ENCODE data around the gene NOB1. TPM values are rescaled to one million over a fixed set of nuclear protein-coding genes. Genes with fewer than 3 reads are reported as not detected.
A peak's percentile ranks its signal among the peaks of the same experiment; 100 is the strongest.

Gene NOB1
- total and polyA plus RNA-seq, 4 donors, result 23.0 to 43.1 (median 32.7) TPM

DNA sequence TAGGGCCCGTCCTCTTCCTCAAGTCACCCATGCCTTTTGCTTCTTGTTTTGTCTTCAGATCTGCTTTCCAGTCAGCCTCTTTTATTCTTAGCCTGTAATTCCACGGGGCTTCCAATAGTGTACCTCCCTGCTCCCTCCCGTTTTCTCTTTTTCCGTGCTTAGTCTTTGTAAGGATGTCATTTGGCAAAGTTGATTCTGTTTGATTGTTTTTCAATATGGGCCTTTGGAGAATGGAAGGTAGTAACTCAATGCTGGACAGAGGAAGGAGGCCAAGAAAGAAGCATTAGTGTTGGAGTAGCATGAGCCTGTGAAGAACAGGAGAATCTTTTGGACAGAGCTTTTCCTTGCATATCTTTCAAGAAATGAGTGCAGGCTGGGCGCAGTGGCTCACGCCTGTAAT, 13.9 kb upstream of the NOB1 start:
- DNase-seq (no peak), ATAC-seq (ENCODE audit: insufficient read depth, low FRiP score) (no peak)
- 77 to 80% methylated on average over 6 of the region's 6 CpGs for WGBS, 2 donors
- Histone ChIP-seq H3K9me3 (ENCODE audit: control insufficient read depth in 4 of 4, insufficient read depth in 3 of 4, low read length in 3 of 4) (no peaks in the 10 kb centered on the region), H3K4me3 (no peak overlapping the region), H3K4me1 (ENCODE audit: control insufficient read depth in 5 of 5, insufficient read depth in 5 of 5, low read length in 5 of 5) (peaks cover 0 to 8% (median 1%) of the 10 kb centered on the region in 5 donors), H3K9ac (ENCODE audit: insufficient read depth in 1 of 2, low read length in 2 of 2) (no peak overlapping the region), H3K27ac (ENCODE audit: low read depth in 1 of 2, low read length in 1 of 2) (no peak overlapping the region), H3K36me3 (ENCODE audit: control insufficient read depth in 4 of 4, insufficient read depth in 4 of 4, low read length in 4 of 4) (peaks cover 0 to 3% (median 0%) of the 10 kb centered on the region in 4 donors), H3K27me3 (ENCODE audit: control insufficient read depth in 3 of 3, insufficient read depth in 3 of 3, low read length in 2 of 3) (no peaks in the 10 kb centered on the region)
- TF ChIP-seq CTCF (IDR thresholded peaks at IDR 0.05; ENCODE audit: control extremely low read depth, extremely low read depth), result no peak

GRCh38 chr16:69767459-69768229, 12.9 kb upstream of the NOB1 start:
- Histone ChIP-seq H3K36me3 (ENCODE audit: control insufficient read depth in 4 of 4, insufficient read depth in 4 of 4, low read length in 4 of 4) (peaks cover 0 to 3% (median 0%) of the 10 kb centered on the region in 4 donors), H3K27ac (ENCODE audit: low read depth in 1 of 2, low read length in 1 of 2) (no peak overlapping the region), H3K4me1 (ENCODE audit: control insufficient read depth in 5 of 5, insufficient read depth in 5 of 5, low read length in 5 of 5) (peaks cover 0 to 9% (median 6%) of the 10 kb centered on the region in 5 donors), H3K9ac (ENCODE audit: insufficient read depth in 1 of 2, low read length in 2 of 2) (no peak overlapping the region), H3K4me3 (no peak overlapping the region), H3K9me3 (ENCODE audit: control insufficient read depth in 4 of 4, insufficient read depth in 3 of 4, low read length in 3 of 4) (no peaks in the 10 kb centered on the region), H3K27me3 (ENCODE audit: control insufficient read depth in 3 of 3, insufficient read depth in 3 of 3, low read length in 2 of 3) (no peaks in the 10 kb centered on the region)
- ATAC-seq (ENCODE audit: insufficient read depth, low FRiP score) (no peak), DNase-seq (no peak)
- WGBS, 2 donors, result 70 to 82% methylated on average over 5 of the region's 5 CpGs
- TF ChIP-seq CTCF (IDR thresholded peaks at IDR 0.05; ENCODE audit: control extremely low read depth, extremely low read depth), result no peak

DNA sequence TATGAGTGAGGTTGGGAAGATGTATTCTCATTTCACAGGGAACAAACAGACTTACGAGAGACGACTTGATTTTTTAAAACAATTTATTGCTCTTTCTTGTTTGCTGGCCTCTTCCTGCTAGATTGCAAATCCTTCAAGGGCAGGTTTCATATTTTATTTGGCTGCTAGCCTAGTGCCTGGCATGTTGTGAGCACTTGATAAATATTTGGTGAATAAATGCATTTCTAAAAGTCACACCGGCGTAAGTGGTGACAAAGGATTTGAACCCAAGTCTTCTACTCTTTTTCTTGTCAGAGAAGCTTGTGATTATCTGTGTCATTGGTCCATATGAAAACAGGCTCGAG, 8.8 kb upstream of the NOB1 start:
- Histone ChIP-seq H3K9ac (ENCODE audit: insufficient read depth in 1 of 2, low read length in 2 of 2) (peak overlapping the region in 1 of 2 donors; percentile 94), H3K27me3 (ENCODE audit: control insufficient read depth in 3 of 3, insufficient read depth in 3 of 3, low read length in 2 of 3) (no peaks in the 10 kb centered on the region), H3K4me1 (ENCODE audit: control insufficient read depth in 5 of 5, insufficient read depth in 5 of 5, low read length in 5 of 5) (peaks cover 0 to 9% (median 8%) of the 10 kb centered on the region in 5 donors), H3K36me3 (ENCODE audit: control insufficient read depth in 4 of 4, insufficient read depth in 4 of 4, low read length in 4 of 4) (peaks cover 0 to 3% (median 0%) of the 10 kb centered on the region in 4 donors), H3K4me3 (no peak overlapping the region), H3K9me3 (ENCODE audit: control insufficient read depth in 4 of 4, insufficient read depth in 3 of 4, low read length in 3 of 4) (no peaks in the 10 kb centered on the region), H3K27ac (ENCODE audit: low read depth in 1 of 2, low read length in 1 of 2) (no peak overlapping the region)
- whole genome bisulfite sequencing, 2 donors, result 33 to 58% methylated on average over 5 of the region's 5 CpGs
- TF ChIP-seq CTCF (IDR thresholded peaks at IDR 0.05; ENCODE audit: control extremely low read depth, extremely low read depth), result no peak
- DNase-seq (peak in 2 of 3 donors; percentile 20 to 47), ATAC-seq (ENCODE audit: insufficient read depth, low FRiP score) (no peak)

All from lung (tissue), 12 donors.